HL-60 (cell line): Measurements from ENCODE around the gene MXD3.

ENCODE experiments used
- DNase-seq, 2 experiments: peaks; one replicate each; pipeline ENCODE4 v3.0.0-alpha.2; 2010 to 2020; ENCODE audit warnings: low read depth in 1 of 2, low spot score in 1 of 2
- H3K27ac ChIP-seq: fragments of 250-450 bp; sonication (Bioruptor Pico); replicated peaks from 2 replicates; pipeline ENCODE4 v1.5.1; 2020; ENCODE audit warnings: mild to moderate bottlenecking, moderate library complexity
- H3K27me3 ChIP-seq: fragments of 250-450 bp; sonication (Bioruptor Pico); 2 replicates; pipeline ENCODE4 v1.5.1; 2021; ENCODE audit warnings: mild to moderate bottlenecking, moderate library complexity; ENCODE audit not compliant: insufficient read depth, poor library complexity, severe bottlenecking
- H3K4me3 ChIP-seq: replicated peaks from 2 replicates; pipeline ENCODE4 v1.5.1; 2011; ENCODE audit warnings: mild to moderate bottlenecking, control low read depth, low read length; ENCODE audit not compliant: insufficient read depth
- CTCF ChIP-seq: IDR thresholded peaks from one replicate; pipeline ENCODE4 v1.5.1; 2011; ENCODE audit warnings: low read length, control low read depth, inconsistent platforms; ENCODE audit not compliant: insufficient read depth
- GABPA ChIP-seq: IDR thresholded peaks from 2 replicates; pipeline ENCODE4 v1.6.1; 2012; ENCODE audit warnings: low read depth
- POLR2AphosphoS5 ChIP-seq: IDR thresholded peaks from 2 replicates; pipeline ENCODE4 v1.6.1; 2012; ENCODE audit warnings: low read depth
- SPI1 ChIP-seq: IDR thresholded peaks from 2 replicates; pipeline ENCODE4 v1.6.1; 2012; ENCODE audit warnings: low read depth, mild to moderate bottlenecking, borderline replicate concordance
- TF ChIP-seq, protein P1 (sequence below): IDR thresholded peaks from 2 replicates; pipeline ENCODE4 v1.6.1; 2012; ENCODE audit warnings: low read depth; ENCODE audit not compliant: insufficient replicate concordance

Gene MXD3

DNA sequence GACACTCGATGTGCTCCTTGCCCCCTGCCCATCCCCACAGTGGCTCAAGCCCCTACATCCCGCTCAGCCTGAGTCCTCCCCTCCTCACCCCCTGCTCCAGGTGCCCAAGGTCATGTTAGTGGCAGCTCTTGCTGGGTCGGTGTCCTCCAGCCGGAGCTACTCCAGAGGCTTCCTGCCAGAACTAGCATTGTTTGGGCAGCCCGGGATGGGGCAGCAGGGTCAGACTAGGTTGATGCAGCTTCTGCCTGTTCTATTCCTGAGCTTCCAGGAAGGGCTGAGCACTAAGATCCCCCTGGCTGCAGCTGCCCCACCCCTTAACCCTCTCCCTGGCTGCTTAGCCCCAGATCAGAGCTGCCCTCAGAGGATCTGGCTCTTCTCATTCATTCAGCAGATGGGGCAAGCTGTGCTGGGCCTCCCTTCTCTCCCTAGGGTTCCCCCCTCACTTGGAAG lies 46.7 kb upstream of the MXD3 start:
- no peak for TF ChIP-seq CTCF
- TF ChIP-seq, protein P1, sequence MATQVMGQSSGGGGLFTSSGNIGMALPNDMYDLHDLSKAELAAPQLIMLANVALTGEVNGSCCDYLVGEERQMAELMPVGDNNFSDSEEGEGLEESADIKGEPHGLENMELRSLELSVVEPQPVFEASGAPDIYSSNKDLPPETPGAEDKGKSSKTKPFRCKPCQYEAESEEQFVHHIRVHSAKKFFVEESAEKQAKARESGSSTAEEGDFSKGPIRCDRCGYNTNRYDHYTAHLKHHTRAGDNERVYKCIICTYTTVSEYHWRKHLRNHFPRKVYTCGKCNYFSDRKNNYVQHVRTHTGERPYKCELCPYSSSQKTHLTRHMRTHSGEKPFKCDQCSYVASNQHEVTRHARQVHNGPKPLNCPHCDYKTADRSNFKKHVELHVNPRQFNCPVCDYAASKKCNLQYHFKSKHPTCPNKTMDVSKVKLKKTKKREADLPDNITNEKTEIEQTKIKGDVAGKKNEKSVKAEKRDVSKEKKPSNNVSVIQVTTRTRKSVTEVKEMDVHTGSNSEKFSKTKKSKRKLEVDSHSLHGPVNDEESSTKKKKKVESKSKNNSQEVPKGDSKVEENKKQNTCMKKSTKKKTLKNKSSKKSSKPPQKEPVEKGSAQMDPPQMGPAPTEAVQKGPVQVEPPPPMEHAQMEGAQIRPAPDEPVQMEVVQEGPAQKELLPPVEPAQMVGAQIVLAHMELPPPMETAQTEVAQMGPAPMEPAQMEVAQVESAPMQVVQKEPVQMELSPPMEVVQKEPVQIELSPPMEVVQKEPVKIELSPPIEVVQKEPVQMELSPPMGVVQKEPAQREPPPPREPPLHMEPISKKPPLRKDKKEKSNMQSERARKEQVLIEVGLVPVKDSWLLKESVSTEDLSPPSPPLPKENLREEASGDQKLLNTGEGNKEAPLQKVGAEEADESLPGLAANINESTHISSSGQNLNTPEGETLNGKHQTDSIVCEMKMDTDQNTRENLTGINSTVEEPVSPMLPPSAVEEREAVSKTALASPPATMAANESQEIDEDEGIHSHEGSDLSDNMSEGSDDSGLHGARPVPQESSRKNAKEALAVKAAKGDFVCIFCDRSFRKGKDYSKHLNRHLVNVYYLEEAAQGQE: no peak
- H3K4me3 ChIP-seq: peak overlapping the region; percentile 72
- peak overlapping the region; percentile 96 for H3K27ac ChIP-seq
- H3K27me3 ChIP-seq: no peaks in the 10 kb centered on the region
- no peak for DNase-seq

- Histone ChIP-seq H3K4me3 (peak within 1 kb of the TSS; percentile 72), H3K27me3 (no peaks in the 10 kb centered on the region), H3K27ac (peak within 1 kb of the TSS; percentile 96)
- DNase-seq: peak; percentile 87 to 93
- TF ChIP-seq GABPA: peak; percentile 57
- TF ChIP-seq CTCF: no peak
- TF ChIP-seq SPI1: peak; percentile 96
- TF ChIP-seq, protein P1: no peak
- TF ChIP-seq POLR2AphosphoS5: peak; percentile 75
Observed at GRCh38 chr5:177357459-177358351, 46.0 kb upstream of the MXD3 start, which contains the start of gene RGS14. TSS of gene RGS14 (plus strand) at chr5:177357924. CDS start at chr5:177358025, 101 bp downstream.

GRCh38 chr5:177357146-177357458 lies 45.4 kb upstream of the MXD3 start:
- no peak overlapping the region for H3K4me3 ChIP-seq
- no peaks in the 10 kb centered on the region for H3K27me3 ChIP-seq
- H3K27ac ChIP-seq: peak overlapping the region; percentile 96
- DNase-seq: no peak
- TF ChIP-seq, protein P1: no peak
